Right lobe of liver (tissue), 4 donors: ENCODE measurements around the gene VPS13A.

Experiments used
- CTCF ChIP-seq, 4 donors: fragments of 200-600 bp in 3 of 4; fragments of 450-650 bp in 1 of 4; IDR thresholded peaks; one replicate each; pipeline versions ENCODE4 v1.5.1 to v1.8.0; 2016 to 2022; ENCODE audit warnings: antibody characterized with exemption in 4 of 4, mild to moderate bottlenecking in 2 of 4
- POLR2A ChIP-seq: fragments of 450-650 bp; IDR thresholded peaks from one replicate; pipeline ENCODE4 v1.6.1; 2017; ENCODE audit warnings: antibody characterized with exemption, mild to moderate bottlenecking
- donor health status: DM: no; HTN: no; CAD: no.
- donor health status: DM: no; HTN: no; CAD: no.
- donor health status: DM: no; HTN: yes; CAD: no.

- no peak for TF ChIP-seq POLR2A
- TF ChIP-seq CTCF (IDR thresholded peaks at IDR 0.05), result peak; percentile 52 to 63 (median 59)
These were observed 278.1 kb downstream of the VPS13A start for GRCh38 chr9:77455312-77455927.
